Psoas muscle (tissue), 8 donors: ENCODE results near the gene SPINK9. TPM values are rescaled to one million over a fixed set of nuclear protein-coding genes. Genes with fewer than 3 reads are reported as not detected.
A peak's percentile ranks its signal among the peaks of the same experiment; 100 is the strongest.

Experiments used
- ATAC-seq, 4 donors: fragments of 200-7000 bp; cut with Tn5 transposase; one replicate each; pipeline ENCODE4 v1.9.1; 2020; ENCODE audit warnings: moderate library complexity in 3 of 4, mild to moderate bottlenecking in 2 of 4
- DNase-seq, 2 donors: peaks; one replicate each; pipeline ENCODE4 v3.0.0-alpha.2; 2020
- H3K27ac ChIP-seq: fragments of 200-600 bp; one replicate; pipeline ENCODE4 v1.8.0; 2022
- H3K27me3 ChIP-seq, 3 donors: fragments of 200-600 bp in 1 of 3; one replicate each; pipeline versions ENCODE4 v1.6.1 to v1.8.0; 2013 to 2022; ENCODE audit warnings: low read length in 2 of 3, mild to moderate bottlenecking in 2 of 3, moderate library complexity in 1 of 3; ENCODE audit not compliant: insufficient read depth in 3 of 3
- H3K36me3 ChIP-seq, 2 donors: fragments of 200-600 bp in 1 of 2; one replicate each; pipeline versions ENCODE4 v1.6.1 to v1.8.0; 2013 to 2022; ENCODE audit warnings: low read depth in 1 of 2, mild to moderate bottlenecking in 1 of 2, moderate library complexity in 1 of 2; ENCODE audit not compliant: insufficient read depth in 1 of 2
- H3K4me1 ChIP-seq: fragments of 200-600 bp; one replicate; pipeline ENCODE4 v1.8.0; 2022
- H3K4me3 ChIP-seq: fragments of 200-600 bp; one replicate; pipeline ENCODE4 v1.8.0; 2022; ENCODE audit warnings: mild to moderate bottlenecking
- H3K9me3 ChIP-seq: fragments of 200-600 bp; one replicate; pipeline ENCODE4 v1.8.0; 2022
- CTCF ChIP-seq: fragments of 200-600 bp; IDR thresholded peaks from one replicate; pipeline ENCODE4 v1.8.0; 2022; ENCODE audit warnings: antibody characterized with exemption
- WGBS, 3 donors: extraction: QIAGEN DNeasy Blood & Tissue Kit; methylation state at CpG; one replicate each; pipeline versions ENCODE4 v1.1.6 to v1.1.7; 2013; 5-methylcytosine and 5-hydroxymethylcytosine counted together
- intact Hi-C, 2 donors: fragments of 100-400 bp; cut with DNase I; formaldehyde crosslinking; loops; one replicate each; pipeline versions ENCODE4 v1.11.0 to v1.14.2; 2022
- polyA plus RNA-seq, 3 donors: library from polyadenylated mRNA; stranded (reverse); fragments of 200-250 nt; gene quantifications; one replicate each; pipeline ENCODE4 v1.2.3, GENCODE V29; 2013
- total RNA-seq, 4 donors: library from RNA; stranded (reverse); fragmentation: NEBNext Ultra II Directional in 2 of 4; extraction: Animal tissue kit (Norgen Biotek cat#: 25700) in 2 of 4; gene quantifications; one replicate each; pipeline versions ENCODE4 v1.2.1 to v1.2.4, GENCODE V29; 2021 to 2023
- donor health status: healthy with polysubstance abuse.
- donor health status: DM: no; HTN: no; CAD: no; lungs with moderate emphysema.
- donor health status: Bipolar disorder and iron deficiency.
- donor health status: healthy.
- donor health status: DM: yes; HTN: yes; CAD: no.
- donor health status: DM: no; HTN: no; CAD: no.
- donor health status: DM: no; HTN: no; CAD: no.
- donor health status: DM: yes; HTN: yes; CAD: no.

SPINK9 gene
- total and polyA plus RNA-seq, 7 donors, result not detected

GRCh38 chr5:148385094-148385493 lies 49.7 kb downstream of the SPINK9 start:
- Histone ChIP-seq H3K9me3 (no peaks in the 10 kb centered on the region), H3K4me3 (peak overlapping the region; percentile 87), H3K4me1 (peaks cover 28% of the 10 kb centered on the region), H3K27me3 (no peaks in the 10 kb centered on the region), H3K27ac (peak overlapping the region; percentile 95), H3K36me3 (peaks cover 3 to 7% of the 10 kb centered on the region in 2 donors)
- ATAC-seq (no peak), DNase-seq (no peak)
- intact Hi-C loops, result no loop called here
- TF ChIP-seq CTCF, result no peak
- 87 to 98% (median 94%) methylated on average over 1 of the region's 1 CpG for WGBS, 3 donors

- Histone ChIP-seq H3K27me3 (no peaks in the 10 kb centered on the region), H3K36me3 (peaks cover 3 to 7% of the 10 kb centered on the region in 2 donors), H3K9me3 (no peaks in the 10 kb centered on the region), H3K4me1 (peaks cover 28% of the 10 kb centered on the region), H3K4me3 (no peak overlapping the region), H3K27ac (no peak overlapping the region)
- TF ChIP-seq CTCF, result no peak
- intact Hi-C loops, result no loop called here
- DNase-seq (no peak), ATAC-seq (no peak)
- 29 to 82% (median 42%) methylated on average over 1 of the region's 1 CpG for WGBS, 3 donors
Measured at GRCh38 chr5:148386041-148386440, 50.7 kb downstream of the SPINK9 start.

GRCh38 chr5:148387325-148387724 lies 52.0 kb downstream of the SPINK9 start:
- Histone ChIP-seq H3K4me3 (no peak overlapping the region), H3K36me3 (peaks cover 3 to 7% of the 10 kb centered on the region in 2 donors), H3K4me1 (peaks cover 28% of the 10 kb centered on the region), H3K27me3 (no peaks in the 10 kb centered on the region), H3K27ac (no peak overlapping the region), H3K9me3 (no peaks in the 10 kb centered on the region)
- ATAC-seq (no peak), DNase-seq (no peak)
- intact Hi-C loops, result no loop called here
- WGBS, 3 donors, result 66 to 73% (median 71%) methylated on average over 3 of the region's 3 CpGs
- TF ChIP-seq CTCF, result no peak

GRCh38 chr5:148388696-148389095 lies 53.3 kb downstream of the SPINK9 start:
- intact Hi-C loops, result no loop called here
- Histone ChIP-seq H3K27ac (no peak overlapping the region), H3K27me3 (no peaks in the 10 kb centered on the region), H3K9me3 (no peaks in the 10 kb centered on the region), H3K4me3 (no peak overlapping the region), H3K36me3 (peaks cover 3 to 7% of the 10 kb centered on the region in 2 donors), H3K4me1 (peaks cover 23% of the 10 kb centered on the region)
- no peak for ATAC-seq
- no peak for DNase-seq
- WGBS, 3 donors, result 42 to 78% (median 68%) methylated on average over 1 of the region's 1 CpG
- TF ChIP-seq CTCF, result no peak

Other genes with a start within 250 kb of the SPINK9 start
- not detected for gene SPINK14, start 167.0 kb upstream of the SPINK9 start, total RNA-seq
- gene SPINK14, start 167.0 kb upstream of the SPINK9 start, polyA plus RNA-seq, result not detected
- gene SPINK6, start 132.5 kb upstream of the SPINK9 start, total RNA-seq, result not detected
- not detected for gene SPINK6, start 132.5 kb upstream of the SPINK9 start, polyA plus RNA-seq
- not detected for gene MARCOL, start 97.0 kb upstream of the SPINK9 start, total RNA-seq
- gene MARCOL, start 97.0 kb upstream of the SPINK9 start, polyA plus RNA-seq, result not detected
- gene SPINK13, start 66.8 kb upstream of the SPINK9 start, total RNA-seq, result not detected
- gene SPINK13, start 66.8 kb upstream of the SPINK9 start, polyA plus RNA-seq, result under 1 TPM in 1 of 3 donors, not detected in 2; 0.25 TPM
- gene SPINK7, start 23.1 kb upstream of the SPINK9 start, total RNA-seq, result not detected
- gene SPINK7, start 23.1 kb upstream of the SPINK9 start, polyA plus RNA-seq, result not detected
- 10 to 100 TPM; 31.4 to 42.7 (median 33.5) TPM for gene FBXO38, start 48.4 kb downstream of the SPINK9 start, total RNA-seq
- gene FBXO38, start 48.4 kb downstream of the SPINK9 start, polyA plus RNA-seq, result 10 to 100 TPM; 13.3 to 28.9 (median 13.4) TPM